WTC11 (cell line): ENCODE results near the gene RPN1. TPM values are rescaled to one million over a fixed set of nuclear protein-coding genes. Genes with fewer than 3 reads are reported as not detected.

ENCODE experiments used
- ATAC-seq: fragments of 200-7000 bp; cut with Tn5 transposase; 2 replicates; pipeline ENCODE4 v1.10.0; 2021; ENCODE audit warnings: mild to moderate bottlenecking, moderate library complexity
- CTCF ChIA-PET: fragments of 300-600 bp; sonication (Branson Sonifier 250); formaldehyde crosslinking; loops from one replicate; lab custom pipeline; 2021; ENCODE audit warnings: antibody characterized with exemption; lab: Charles Lee
- POLR2A ChIA-PET: fragments of 350-600 bp; sonication (Branson Sonifier 250); formaldehyde crosslinking; loops from one replicate; lab custom pipeline; 2021; ENCODE audit warnings: antibody characterized with exemption; lab: Charles Lee
- DNase-seq: peaks from one replicate; pipeline ENCODE4 v3.0.0; 2021; ENCODE audit warnings: low spot score
- H3K27ac Mint-ChIP-seq: 2 replicates; pipeline ENCODE4 v1.8.0; 2021; ENCODE audit warnings: mixed read lengths
- H3K27me3 Mint-ChIP-seq: 2 replicates; pipeline ENCODE4 v1.8.0; 2021; ENCODE audit warnings: low read depth, mild to moderate bottlenecking, moderate library complexity, mixed read lengths
- H3K36me3 Mint-ChIP-seq: 2 replicates; pipeline ENCODE4 v1.8.0; 2021; ENCODE audit warnings: mixed read lengths
- H3K4me1 Mint-ChIP-seq: 2 replicates; pipeline ENCODE4 v1.8.0; 2022; ENCODE audit warnings: mixed read lengths
- H3K4me3 Mint-ChIP-seq: 2 replicates; pipeline ENCODE4 v1.8.0; 2021; ENCODE audit warnings: mild to moderate bottlenecking, moderate library complexity, mixed read lengths
- H3K9me3 Mint-ChIP-seq: 2 replicates; pipeline ENCODE4 v1.8.0; 2021; ENCODE audit warnings: mixed read lengths
- CTCF ChIP-seq: fragments of 200-600 bp; IDR thresholded peaks from 2 replicates; pipeline ENCODE4 v1.8.0; 2022; ENCODE audit warnings: antibody characterized with exemption
- FOXK1 ChIP-seq: sonication (generic); formaldehyde crosslinking; IDR thresholded peaks from 2 replicates; pipeline ENCODE4 v1.8.0; 2022; ENCODE audit warnings: mild to moderate bottlenecking, moderate library complexity, missing genetic modification reagents
- SMAD4 ChIP-seq: sonication (generic); formaldehyde crosslinking; IDR thresholded peaks from 2 replicates; pipeline ENCODE4 v1.8.0; 2022; ENCODE audit warnings: mild to moderate bottlenecking, missing genetic modification reagents
- STAT6 ChIP-seq: sonication (generic); formaldehyde crosslinking; conservative IDR thresholded peaks from 2 replicates; pipeline ENCODE4 v1.8.1; 2023; ENCODE audit warnings: mild to moderate bottlenecking, low read depth, missing genetic modification reagents, moderate library complexity
- total RNA-seq: library from RNA; stranded (reverse); gene quantifications from 3 replicates; pipeline ENCODE4 v1.2.3, GENCODE V29; 2021
- TF ChIP-seq, protein P1 (sequence below): fragments of 250-450 bp; sonication (Bioruptor Pico); IDR thresholded peaks from 2 replicates; pipeline ENCODE4 v1.9.0; 2021; ENCODE audit warnings: mild to moderate bottlenecking
- TF ChIP-seq, protein P2 (sequence below): sonication (generic); formaldehyde crosslinking; IDR thresholded peaks from 2 replicates; pipeline ENCODE4 v1.8.0; 2022; ENCODE audit warnings: mild to moderate bottlenecking, missing genetic modification reagents

Gene RPN1
- total RNA-seq, 1 experiment from 2014 or later, result 160 TPM

- TF ChIP-seq STAT6 (CRISPR knock-in tag) (no peak), CTCF (peak; percentile 20; the same call in 1 of the 2 replicates)
These were observed 77.9 kb downstream of the RPN1 start (continued) for GRCh38 chr3:128572644-128573105.

DNA sequence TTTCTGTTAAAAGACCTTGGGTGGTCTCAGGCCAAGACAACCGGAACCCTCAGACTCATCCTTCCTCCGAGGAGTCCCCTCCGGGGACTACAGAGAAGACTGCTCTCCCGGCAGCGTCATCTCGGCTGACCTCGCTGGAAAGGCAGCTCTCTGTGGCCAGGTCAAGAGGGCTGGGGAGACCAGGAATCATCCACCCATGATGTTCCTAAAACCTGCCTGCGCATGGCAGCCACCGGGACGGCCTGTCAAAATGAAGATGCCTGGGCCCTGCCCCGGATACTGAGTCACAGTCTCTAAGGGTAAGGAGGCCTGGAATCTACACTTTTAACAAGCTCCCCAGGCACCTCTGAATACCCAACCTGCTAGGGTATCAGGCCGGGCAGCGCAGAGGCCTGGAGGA, 78.6 kb downstream of the RPN1 start:
- H3K4me3 Mint-ChIP-seq, result no peak overlapping the region
- no peak overlapping the region for H3K27ac Mint-ChIP-seq
- no peaks in the 10 kb centered on the region; the same call in none of the 2 replicates for H3K27me3 Mint-ChIP-seq
- H3K4me1 Mint-ChIP-seq, result peaks cover 22% of the 10 kb centered on the region
- CTCF ChIA-PET, result interaction anchor here (0.8 to 2.8 kb wide), 28 partner anchors 10 to 301 kb away, joined by 3 to 26 read pairs (median 4); no protein-coding TSS in a partner anchor
- no peak for ATAC-seq
- DNase-seq, result no peak
- no peaks in the 10 kb centered on the region for H3K36me3 Mint-ChIP-seq
- POLR2A ChIA-PET, result interaction anchor here (0.6 to 0.8 kb wide), 2 partner anchors 22 to 186 kb away, joined by 3 read pairs; no protein-coding TSS in a partner anchor
- no peaks in the 10 kb centered on the region for H3K9me3 Mint-ChIP-seq
- TF ChIP-seq, protein P1, sequence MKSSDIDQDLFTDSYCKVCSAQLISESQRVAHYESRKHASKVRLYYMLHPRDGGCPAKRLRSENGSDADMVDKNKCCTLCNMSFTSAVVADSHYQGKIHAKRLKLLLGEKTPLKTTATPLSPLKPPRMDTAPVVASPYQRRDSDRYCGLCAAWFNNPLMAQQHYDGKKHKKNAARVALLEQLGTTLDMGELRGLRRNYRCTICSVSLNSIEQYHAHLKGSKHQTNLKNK (CRISPR knock-in tag), result no peak
- TF ChIP-seq FOXK1 (no peak), SMAD4 (no peak)
- TF ChIP-seq, protein P2, sequence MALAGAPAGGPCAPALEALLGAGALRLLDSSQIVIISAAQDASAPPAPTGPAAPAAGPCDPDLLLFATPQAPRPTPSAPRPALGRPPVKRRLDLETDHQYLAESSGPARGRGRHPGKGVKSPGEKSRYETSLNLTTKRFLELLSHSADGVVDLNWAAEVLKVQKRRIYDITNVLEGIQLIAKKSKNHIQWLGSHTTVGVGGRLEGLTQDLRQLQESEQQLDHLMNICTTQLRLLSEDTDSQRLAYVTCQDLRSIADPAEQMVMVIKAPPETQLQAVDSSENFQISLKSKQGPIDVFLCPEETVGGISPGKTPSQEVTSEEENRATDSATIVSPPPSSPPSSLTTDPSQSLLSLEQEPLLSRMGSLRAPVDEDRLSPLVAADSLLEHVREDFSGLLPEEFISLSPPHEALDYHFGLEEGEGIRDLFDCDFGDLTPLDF (CRISPR knock-in tag), result no peak

Other genes starting within 250 kb of the RPN1 start
- gene DNAJB8, start 183.9 kb downstream of the RPN1 start, total RNA-seq, result not detected in 3 replicates
- 1.3 to 1.6 TPM (median 1.5 TPM) in 3 replicates for gene GATA2, start 157.6 kb downstream of the RPN1 start, total RNA-seq
- gene RAB7A, start 75.4 kb upstream of the RPN1 start, total RNA-seq, result 166 to 184 TPM (median 184 TPM) in 3 replicates
- 31.2 to 35.2 TPM (median 31.8 TPM) in 3 replicates for gene ACAD9, start 228.8 kb upstream of the RPN1 start, total RNA-seq